HCT116 (cell line): ENCODE results near the gene ZNF334. TPM values are rescaled to one million over a fixed set of nuclear protein-coding genes. Genes with fewer than 3 reads are reported as not detected.

ENCODE experiments used
- ATAC-seq: fragments of 200-7000 bp; cut with Tn5 transposase; 2 replicates; pipeline ENCODE4 v1.9.1; 2020; ENCODE audit warnings: mild to moderate bottlenecking, moderate library complexity
- BruUV-seq: library from RNA; stranded (reverse); fragments of 400-500 nt; replicated peaks from 2 replicates; lab custom pipeline; 2021; lab: Mats Ljungman, UMichigan
- CTCF ChIA-PET: fragments of 300-600 bp; sonication (Branson Sonifier 250); formaldehyde crosslinking; loops from one replicate; lab custom pipeline; 2021; ENCODE audit warnings: antibody characterized with exemption; lab: Charles Lee
- POLR2A ChIA-PET: fragments of 300-600, 350-600 bp; sonication (Branson Sonifier 250); formaldehyde crosslinking; loops from one replicate; lab custom pipeline; 2021; ENCODE audit warnings: antibody characterized with exemption; lab: Charles Lee
- RAD21 ChIA-PET, 2 experiments: fragments of 300-600 bp; sonication (Branson Sonifier 250); formaldehyde crosslinking; loops; one replicate each; lab custom pipeline; 2023; ENCODE audit warnings: low total read pairs in 2 of 2; ENCODE audit not compliant: uncharacterized antibody in 2 of 2, unreplicated experiment in 2 of 2, low non-redundant PET in 1 of 2; lab: Charles Lee
- DNase-seq: peaks from one replicate; pipeline ENCODE4 v3.0.0-alpha.2; 2010; ENCODE audit warnings: low read depth, low spot score
- H2AFZ ChIP-seq: fragments of 200-600 bp; shearing (Covaris generic), sonication (generic); 2 replicates; pipeline ENCODE4 v1.6.1; 2017; ENCODE audit warnings: low read depth, mixed run types, mixed read lengths, antibody characterized with exemption, low read length; ENCODE audit not compliant: poor library complexity, severe bottlenecking
- H3K27ac ChIP-seq: 2 replicates; pipeline ENCODE4 v1.5.1; 2012; ENCODE audit warnings: low read depth, low read length
- H3K27me3 ChIP-seq: fragments of 200-600 bp; sonication (generic); 2 replicates; pipeline ENCODE4 v1.6.1; 2016; ENCODE audit warnings: mixed run types, low read length, mixed read lengths; ENCODE audit not compliant: insufficient read depth
- H3K36me3 ChIP-seq, 2 experiments: fragments of 200-500 bp in 1 of 2; fragments of 200-600 bp in 1 of 2; sonication (Bioruptor generic) in 1 of 2; sonication (generic) in 1 of 2; 2 replicates each; pipeline versions ENCODE4 v1.5.1 to v1.6.1; 2014 to 2016; ENCODE audit warnings: low read length in 2 of 2, inconsistent platforms in 1 of 2, mixed read lengths in 1 of 2, mixed run types in 1 of 2; ENCODE audit not compliant: insufficient read depth in 2 of 2, control insufficient read depth in 1 of 2
- H3K4me1 ChIP-seq, 2 experiments: fragments of 200-600 bp in 1 of 2; sonication (generic) in 1 of 2; 2 replicates each; pipeline versions ENCODE4 v1.5.1 to v1.6.1; 2012 to 2017; ENCODE audit warnings: low read length in 2 of 2, inconsistent platforms in 1 of 2, mild to moderate bottlenecking in 1 of 2, mixed read lengths in 1 of 2, mixed run types in 1 of 2, moderate library complexity in 1 of 2; ENCODE audit not compliant: insufficient read depth in 2 of 2, control insufficient read depth in 1 of 2
- H3K4me2 ChIP-seq: fragments of 200-600 bp; sonication (generic); 2 replicates; pipeline ENCODE4 v1.6.1; 2017; ENCODE audit warnings: mixed run types, low read length, mixed read lengths
- H3K4me3 ChIP-seq, 2 experiments: fragments of 200-600 bp in 1 of 2; sonication (generic) in 1 of 2; replicated peaks in 1 of 2; 2 replicates each; pipeline ENCODE4 v1.5.1; 2011 to 2016; ENCODE audit warnings: low read length in 2 of 2, control low read depth in 1 of 2, low read depth in 1 of 2, mild to moderate bottlenecking in 1 of 2, mixed read lengths in 1 of 2, mixed run types in 1 of 2
- H3K79me2 ChIP-seq: fragments of 200-600 bp; sonication (generic); 2 replicates; pipeline ENCODE4 v1.6.1; 2017; ENCODE audit warnings: mild to moderate bottlenecking, mixed run types, low read length, moderate library complexity, mixed read lengths; ENCODE audit not compliant: insufficient read depth
- H3K9ac ChIP-seq: fragments of 200-600 bp; sonication (generic); 2 replicates; pipeline ENCODE4 v1.6.1; 2016; ENCODE audit warnings: low read length, mixed read lengths
- H3K9me2 ChIP-seq: fragments of 200-600 bp; sonication (generic), shearing (Covaris generic); 2 replicates; pipeline ENCODE4 v1.6.1; 2017; ENCODE audit warnings: mixed run types, mild to moderate bottlenecking, moderate library complexity; ENCODE audit not compliant: insufficient read depth
- H3K9me3 ChIP-seq, 2 experiments: fragments of 200-500 bp in 1 of 2; fragments of 200-600 bp in 1 of 2; sonication (Bioruptor generic) in 1 of 2; sonication (generic) in 1 of 2; 2 replicates each; pipeline ENCODE4 v1.6.1; 2014 to 2017; ENCODE audit warnings: low read length in 2 of 2, mixed read lengths in 2 of 2, inconsistent platforms in 1 of 2, low read depth in 1 of 2, mild to moderate bottlenecking in 1 of 2, mixed run types in 1 of 2, moderate library complexity in 1 of 2; ENCODE audit not compliant: control insufficient read depth in 1 of 2, insufficient read depth in 1 of 2
- H4K20me1 ChIP-seq: fragments of 200-600 bp; sonication (generic), shearing (Covaris generic); 2 replicates; pipeline ENCODE4 v1.6.1; 2017; ENCODE audit warnings: mixed run types, mild to moderate bottlenecking, moderate library complexity; ENCODE audit not compliant: insufficient read depth
- CBX3 ChIP-seq: IDR thresholded peaks from 2 replicates; pipeline ENCODE4 v1.6.1; 2012; ENCODE audit warnings: low read depth
- CEBPB ChIP-seq: IDR thresholded peaks from 2 replicates; pipeline ENCODE4 v1.6.1; 2012; ENCODE audit warnings: low read depth
- EGR1 ChIP-seq: IDR thresholded peaks from 2 replicates; pipeline ENCODE4 v1.6.1; 2012; ENCODE audit warnings: low read depth
- ELF1 ChIP-seq: IDR thresholded peaks from 2 replicates; pipeline ENCODE4 v1.6.1; 2012; ENCODE audit warnings: low read depth, borderline replicate concordance
- EZH2 ChIP-seq: fragments of 200-600 bp; sonication (generic); IDR thresholded peaks from 2 replicates; pipeline ENCODE4 v1.6.1; 2017; ENCODE audit warnings: antibody characterized with exemption, mixed run types
- EZH2phosphoT487 ChIP-seq: fragments of 200-600 bp; IDR thresholded peaks from 2 replicates; pipeline ENCODE4 v1.6.1; 2018; ENCODE audit warnings: antibody characterized with exemption, borderline replicate concordance
- POLR2AphosphoS5 ChIP-seq: IDR thresholded peaks from 2 replicates; pipeline ENCODE4 v1.6.1; 2011; ENCODE audit warnings: mild to moderate bottlenecking, low read depth, low read length, moderate library complexity
- RAD21 ChIP-seq: IDR thresholded peaks from 2 replicates; pipeline ENCODE4 v1.6.1; 2012; ENCODE audit warnings: low read depth, mild to moderate bottlenecking
- SIN3A ChIP-seq: IDR thresholded peaks from 2 replicates; pipeline ENCODE4 v1.6.1; 2012; ENCODE audit warnings: low read depth
- SRF ChIP-seq: IDR thresholded peaks from 2 replicates; pipeline ENCODE4 v1.6.1; 2012; ENCODE audit warnings: low read depth
- TCF7L2 ChIP-seq: IDR thresholded peaks from 2 replicates; pipeline ENCODE4 v1.7.0; 2011; ENCODE audit warnings: borderline replicate concordance, inconsistent platforms; ENCODE audit not compliant: insufficient read depth, insufficient read length; ENCODE audit errors: extremely low read depth
- ZNF274 ChIP-seq: fragments of 200-500 bp; sonication (Bioruptor generic); IDR thresholded peaks from 2 replicates; pipeline ENCODE4 v1.6.1; 2014; ENCODE audit warnings: mild to moderate bottlenecking, low read depth, low read length, inconsistent platforms
- intact Hi-C: fragments of 100-400 bp; cut with micrococcal nuclease; formaldehyde crosslinking; loops from 2 replicates; pipeline ENCODE4 v1.10.0; 2022
- total RNA-seq: library from RNA; stranded (reverse); gene quantifications from one replicate; pipeline ENCODE4 v1.2.1, GENCODE V29; 2021; ENCODE audit not compliant: unreplicated experiment
- TF ChIP-seq, protein P1 (sequence below): IDR thresholded peaks from 2 replicates; pipeline ENCODE4 v1.6.1; 2012; ENCODE audit warnings: low read depth
- TF ChIP-seq, protein P2 (sequence below), 3 experiments: fragments of 200-600 bp in 1 of 3; sonication (generic) in 1 of 3; IDR thresholded peaks in 2 of 3; conservative IDR thresholded peaks in 1 of 3; 2 replicates each; pipeline ENCODE4 v1.5.1; 2012 to 2017; ENCODE audit warnings: low read depth in 2 of 3, low read length in 2 of 3, antibody characterized with exemption in 1 of 3, borderline replicate concordance in 1 of 3, control low read depth in 1 of 3, mild to moderate bottlenecking in 1 of 3, mixed read lengths in 1 of 3, mixed run types in 1 of 3, moderate library complexity in 1 of 3; ENCODE audit not compliant: insufficient read depth in 1 of 3
- TF ChIP-seq, protein P3 (sequence below): IDR thresholded peaks from 2 replicates; pipeline ENCODE4 v1.6.1; 2012

ZNF334 gene
- total RNA-seq, 1 experiment from 2014 or later: not detected

DNA sequence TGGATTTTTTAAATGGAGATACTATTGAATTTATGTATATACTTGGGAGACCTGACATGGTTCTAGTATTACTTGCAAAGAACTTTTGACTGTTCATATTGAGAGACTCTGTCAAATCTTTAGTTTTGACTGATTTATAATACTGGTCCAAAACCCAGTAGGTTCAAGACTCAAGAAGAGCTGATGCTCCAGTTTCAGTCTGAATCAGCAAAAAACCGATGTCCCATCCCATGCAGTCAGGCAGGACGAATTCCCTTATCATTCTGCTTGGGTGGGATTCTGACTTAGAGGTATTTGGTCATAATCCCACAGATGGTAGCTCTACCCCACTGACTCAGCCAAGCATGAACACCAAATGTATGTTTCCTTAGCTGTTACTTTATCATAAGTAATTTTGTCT is 29.5 kb downstream of the ZNF334 start:
- H2AFZ ChIP-seq: no peak overlapping the region
- ATAC-seq: no peak
- no peaks in the 10 kb centered on the region for H3K9me3 ChIP-seq
- no peak overlapping the region for H3K4me2 ChIP-seq
- no peak overlapping the region for H3K9ac ChIP-seq
- no peaks in the 10 kb centered on the region for H3K36me3 ChIP-seq
- BruUV-seq: no TSS peak
- no peaks in the 10 kb centered on the region for H3K79me2 ChIP-seq
- H3K27me3 ChIP-seq: peaks cover 50% of the 10 kb centered on the region
- H3K27ac ChIP-seq: no peak overlapping the region
- DNase-seq: no peak
- ChIA-PET RAD21 (no interaction called here), CTCF (no interaction called here), POLR2A (no interaction called here)
- no peak overlapping the region for H3K4me3 ChIP-seq
- intact Hi-C loops: no loop called here
- no peaks in the 10 kb centered on the region for H4K20me1 ChIP-seq
- TF ChIP-seq SIN3A: no peak
- TF ChIP-seq EZH2: no peak
- TF ChIP-seq ELF1: no peak
- TF ChIP-seq ZNF274: no peak
- TF ChIP-seq, protein P1, sequence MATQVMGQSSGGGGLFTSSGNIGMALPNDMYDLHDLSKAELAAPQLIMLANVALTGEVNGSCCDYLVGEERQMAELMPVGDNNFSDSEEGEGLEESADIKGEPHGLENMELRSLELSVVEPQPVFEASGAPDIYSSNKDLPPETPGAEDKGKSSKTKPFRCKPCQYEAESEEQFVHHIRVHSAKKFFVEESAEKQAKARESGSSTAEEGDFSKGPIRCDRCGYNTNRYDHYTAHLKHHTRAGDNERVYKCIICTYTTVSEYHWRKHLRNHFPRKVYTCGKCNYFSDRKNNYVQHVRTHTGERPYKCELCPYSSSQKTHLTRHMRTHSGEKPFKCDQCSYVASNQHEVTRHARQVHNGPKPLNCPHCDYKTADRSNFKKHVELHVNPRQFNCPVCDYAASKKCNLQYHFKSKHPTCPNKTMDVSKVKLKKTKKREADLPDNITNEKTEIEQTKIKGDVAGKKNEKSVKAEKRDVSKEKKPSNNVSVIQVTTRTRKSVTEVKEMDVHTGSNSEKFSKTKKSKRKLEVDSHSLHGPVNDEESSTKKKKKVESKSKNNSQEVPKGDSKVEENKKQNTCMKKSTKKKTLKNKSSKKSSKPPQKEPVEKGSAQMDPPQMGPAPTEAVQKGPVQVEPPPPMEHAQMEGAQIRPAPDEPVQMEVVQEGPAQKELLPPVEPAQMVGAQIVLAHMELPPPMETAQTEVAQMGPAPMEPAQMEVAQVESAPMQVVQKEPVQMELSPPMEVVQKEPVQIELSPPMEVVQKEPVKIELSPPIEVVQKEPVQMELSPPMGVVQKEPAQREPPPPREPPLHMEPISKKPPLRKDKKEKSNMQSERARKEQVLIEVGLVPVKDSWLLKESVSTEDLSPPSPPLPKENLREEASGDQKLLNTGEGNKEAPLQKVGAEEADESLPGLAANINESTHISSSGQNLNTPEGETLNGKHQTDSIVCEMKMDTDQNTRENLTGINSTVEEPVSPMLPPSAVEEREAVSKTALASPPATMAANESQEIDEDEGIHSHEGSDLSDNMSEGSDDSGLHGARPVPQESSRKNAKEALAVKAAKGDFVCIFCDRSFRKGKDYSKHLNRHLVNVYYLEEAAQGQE: no peak
- no peak for TF ChIP-seq CBX3
- no peak for TF ChIP-seq POLR2AphosphoS5
- no peak for TF ChIP-seq EZH2phosphoT487
- TF ChIP-seq TCF7L2: no peak
- no peak for TF ChIP-seq CEBPB
- TF ChIP-seq SRF: no peak
- TF ChIP-seq, protein P2, sequence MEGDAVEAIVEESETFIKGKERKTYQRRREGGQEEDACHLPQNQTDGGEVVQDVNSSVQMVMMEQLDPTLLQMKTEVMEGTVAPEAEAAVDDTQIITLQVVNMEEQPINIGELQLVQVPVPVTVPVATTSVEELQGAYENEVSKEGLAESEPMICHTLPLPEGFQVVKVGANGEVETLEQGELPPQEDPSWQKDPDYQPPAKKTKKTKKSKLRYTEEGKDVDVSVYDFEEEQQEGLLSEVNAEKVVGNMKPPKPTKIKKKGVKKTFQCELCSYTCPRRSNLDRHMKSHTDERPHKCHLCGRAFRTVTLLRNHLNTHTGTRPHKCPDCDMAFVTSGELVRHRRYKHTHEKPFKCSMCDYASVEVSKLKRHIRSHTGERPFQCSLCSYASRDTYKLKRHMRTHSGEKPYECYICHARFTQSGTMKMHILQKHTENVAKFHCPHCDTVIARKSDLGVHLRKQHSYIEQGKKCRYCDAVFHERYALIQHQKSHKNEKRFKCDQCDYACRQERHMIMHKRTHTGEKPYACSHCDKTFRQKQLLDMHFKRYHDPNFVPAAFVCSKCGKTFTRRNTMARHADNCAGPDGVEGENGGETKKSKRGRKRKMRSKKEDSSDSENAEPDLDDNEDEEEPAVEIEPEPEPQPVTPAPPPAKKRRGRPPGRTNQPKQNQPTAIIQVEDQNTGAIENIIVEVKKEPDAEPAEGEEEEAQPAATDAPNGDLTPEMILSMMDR (IDR thresholded peaks at IDR 0.05 in 2 of 3, conservative IDR thresholded peaks at IDR 0.05 in 1 of 3; ENCODE audit: borderline replicate concordance in 1 of 3, insufficient read depth in 1 of 3, low read depth in 2 of 3, low read length in 2 of 3): no peak
- TF ChIP-seq EGR1: no peak
- TF ChIP-seq RAD21: no peak
- TF ChIP-seq, protein P3, sequence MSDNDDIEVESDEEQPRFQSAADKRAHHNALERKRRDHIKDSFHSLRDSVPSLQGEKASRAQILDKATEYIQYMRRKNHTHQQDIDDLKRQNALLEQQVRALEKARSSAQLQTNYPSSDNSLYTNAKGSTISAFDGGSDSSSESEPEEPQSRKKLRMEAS: no peak
- H3K9me2 ChIP-seq: no peaks in the 10 kb centered on the region
- H3K4me1 ChIP-seq: no peaks in the 10 kb centered on the region
